C4-2B (cell line): ENCODE results near the gene CPLANE1.

ENCODE experiments used
- H3K27ac ChIP-seq: fragments of 450-650 bp; 2 replicates; pipeline ENCODE4 v1.5.1; 2017
- CTCF ChIP-seq: fragments of 450-650 bp; conservative IDR thresholded peaks from 2 replicates; pipeline ENCODE4 v1.5.1; 2017; ENCODE audit warnings: mild to moderate bottlenecking
- ZFX ChIP-seq: fragments of 450-650 bp; IDR thresholded peaks from 2 replicates; pipeline ENCODE4 v1.6.1; 2017

The CPLANE1 gene

GRCh38 chr5:37121027-37121426, 128.1 kb downstream of the CPLANE1 start:
- TF ChIP-seq ZFX (no peak), CTCF (no peak)
- no peak overlapping the region for H3K27ac ChIP-seq

- H3K27ac ChIP-seq = no peak overlapping the region
- no peak for TF ChIP-seq ZFX
Observed at GRCh38 chr5:37120270-37120669, 128.9 kb downstream of the CPLANE1 start.

GRCh38 chr5:37116359-37116758, 132.8 kb downstream of the CPLANE1 start:
- H3K27ac ChIP-seq = no peak overlapping the region
- TF ChIP-seq ZFX (no peak), CTCF (no peak)

GRCh38 chr5:37112383-37112991, 136.7 kb downstream of the CPLANE1 start:
- H3K27ac ChIP-seq = no peak overlapping the region
- TF ChIP-seq ZFX (no peak), CTCF (no peak)

GRCh38 chr5:37111426-37112382, 137.5 kb downstream of the CPLANE1 start:
- H3K27ac ChIP-seq = no peak overlapping the region
- no peak for TF ChIP-seq CTCF

- TF ChIP-seq CTCF (no peak), ZFX (no peak)
- no peak overlapping the region for H3K27ac ChIP-seq
Observed at GRCh38 chr5:37110135-37110534, 139.0 kb downstream of the CPLANE1 start.

- H3K27ac ChIP-seq = no peak overlapping the region
Observed at GRCh38 chr5:37109338-37109737, 139.8 kb downstream of the CPLANE1 start.

More at GRCh38 chr5:37109338-37109737, 139.8 kb downstream of the CPLANE1 start:
- TF ChIP-seq CTCF (no peak), ZFX (no peak)
